8988T (cell line): ENCODE data around the gene DISP2.

Experiments used
- DNase-seq: peaks from one replicate; pipeline ENCODE4 v3.0.0; 2011

Gene DISP2

GRCh38 chr15:40343512-40343911 lies 14.5 kb upstream of the DISP2 start:
- DNase-seq = peak; percentile 64

- DNase-seq = no peak
Measured at GRCh38 chr15:40344217-40344616, 13.8 kb upstream of the DISP2 start.

GRCh38 chr15:40344631-40345120 lies 13.3 kb upstream of the DISP2 start:
- DNase-seq = peak; percentile 64

- DNase-seq = no peak
Measured at GRCh38 chr15:40345225-40345866, 12.7 kb upstream of the DISP2 start.

- no peak for DNase-seq
Measured at GRCh38 chr15:40345867-40346578, 12.0 kb upstream of the DISP2 start.

GRCh38 chr15:40346579-40347558 lies 11.2 kb upstream of the DISP2 start:
- DNase-seq = no peak

- DNase-seq = no peak
Measured at GRCh38 chr15:40347559-40348473, 10.2 kb upstream of the DISP2 start.

- no peak for DNase-seq
Measured at GRCh38 chr15:40348474-40348870, 9.5 kb upstream of the DISP2 start.

GRCh38 chr15:40349163-40349562 lies 8.9 kb upstream of the DISP2 start:
- DNase-seq = no peak

- DNase-seq = no peak
Measured at GRCh38 chr15:40352281-40352901, 5.6 kb upstream of the DISP2 start.

GRCh38 chr15:40353697-40354096 lies 4.3 kb upstream of the DISP2 start:
- DNase-seq = no peak

GRCh38 chr15:40354408-40355171 lies 3.4 kb upstream of the DISP2 start:
- peak; percentile 83 for DNase-seq

- no peak for DNase-seq
Measured at GRCh38 chr15:40355976-40356585, 1.9 kb upstream of the DISP2 start.

- no peak for DNase-seq
Measured at GRCh38 chr15:40357246-40357645, 773 bp upstream of the DISP2 start.

GRCh38 chr15:40358471-40359353 lies 693 bp downstream of the DISP2 start:
- peak; percentile 68 for DNase-seq

GRCh38 chr15:40360015-40360414 lies 2.0 kb downstream of the DISP2 start:
- DNase-seq = no peak

- no peak for DNase-seq
Measured at GRCh38 chr15:40361640-40362039, 3.6 kb downstream of the DISP2 start.

- DNase-seq = no peak
Measured at GRCh38 chr15:40363611-40364010, 5.6 kb downstream of the DISP2 start.

GRCh38 chr15:40364251-40364650 lies 6.2 kb downstream of the DISP2 start:
- no peak for DNase-seq
